ENCODE data around the gene PDAP1. TPM values are rescaled to one million over a fixed set of nuclear protein-coding genes. Genes with fewer than 3 reads are reported as not detected.

Gene PDAP1
- total RNA-seq, 3 donors from 2014 or later (not counting 1 experiment from before 2014, with no cell fraction given), result 55.3 to 60.6 (median 59.3) TPM

DNA sequence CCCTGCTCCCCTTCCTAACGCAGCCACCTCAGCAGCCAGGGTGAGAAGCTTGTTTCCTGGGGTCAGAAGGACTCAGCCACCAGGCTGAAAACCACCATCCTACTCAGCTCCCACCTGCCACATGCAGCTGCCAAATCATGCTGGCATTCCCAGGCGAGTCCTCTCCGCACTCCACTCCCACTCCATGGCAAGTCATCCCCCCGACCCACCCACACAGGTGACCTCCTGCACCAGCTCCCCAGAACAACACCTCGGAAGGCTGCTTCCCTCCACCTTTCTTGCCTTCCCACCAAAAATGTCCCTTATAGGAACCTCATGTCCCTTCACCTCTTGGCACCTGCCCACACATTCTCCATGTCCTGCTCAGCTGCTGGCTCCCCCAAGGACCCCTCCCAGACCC, 4.6 kb downstream of the PDAP1 start:
- no peaks in the 10 kb centered on the region for H3K9me3 ChIP-seq (ENCODE audit: control insufficient read depth, insufficient read depth, low read length)
- no peak overlapping the region for H3K4me3 Mint-ChIP-seq
- H3K36me3 Mint-ChIP-seq, result no peaks in the 10 kb centered on the region
- H3K4me3 ChIP-seq (ENCODE audit: low read length), result no peak overlapping the region
- H3K4me1 Mint-ChIP-seq, result peaks cover 37 to 56% of the 10 kb centered on the region in 2 donors
- H3K27ac Mint-ChIP-seq, result peak overlapping the region; percentile 48 to 72
- 97% methylated on average over 5 of the region's 5 CpGs for WGBS (ENCODE audit: insufficient coverage)
- H3K9me3 Mint-ChIP-seq, result no peaks in the 10 kb centered on the region
- H3K27ac ChIP-seq (ENCODE audit: low read length), result no peak overlapping the region
- H3K4me1 ChIP-seq (ENCODE audit: control insufficient read depth, insufficient read depth, low read length), result peaks cover 44% of the 10 kb centered on the region
- H3K27me3 Mint-ChIP-seq (ENCODE audit: low read depth in 2 of 2), result no peaks in the 10 kb centered on the region
- no peaks in the 10 kb centered on the region for H3K27me3 ChIP-seq (ENCODE audit: control insufficient read depth, insufficient read depth, low read length)
- TF ChIP-seq, protein P1, sequence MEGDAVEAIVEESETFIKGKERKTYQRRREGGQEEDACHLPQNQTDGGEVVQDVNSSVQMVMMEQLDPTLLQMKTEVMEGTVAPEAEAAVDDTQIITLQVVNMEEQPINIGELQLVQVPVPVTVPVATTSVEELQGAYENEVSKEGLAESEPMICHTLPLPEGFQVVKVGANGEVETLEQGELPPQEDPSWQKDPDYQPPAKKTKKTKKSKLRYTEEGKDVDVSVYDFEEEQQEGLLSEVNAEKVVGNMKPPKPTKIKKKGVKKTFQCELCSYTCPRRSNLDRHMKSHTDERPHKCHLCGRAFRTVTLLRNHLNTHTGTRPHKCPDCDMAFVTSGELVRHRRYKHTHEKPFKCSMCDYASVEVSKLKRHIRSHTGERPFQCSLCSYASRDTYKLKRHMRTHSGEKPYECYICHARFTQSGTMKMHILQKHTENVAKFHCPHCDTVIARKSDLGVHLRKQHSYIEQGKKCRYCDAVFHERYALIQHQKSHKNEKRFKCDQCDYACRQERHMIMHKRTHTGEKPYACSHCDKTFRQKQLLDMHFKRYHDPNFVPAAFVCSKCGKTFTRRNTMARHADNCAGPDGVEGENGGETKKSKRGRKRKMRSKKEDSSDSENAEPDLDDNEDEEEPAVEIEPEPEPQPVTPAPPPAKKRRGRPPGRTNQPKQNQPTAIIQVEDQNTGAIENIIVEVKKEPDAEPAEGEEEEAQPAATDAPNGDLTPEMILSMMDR (IDR thresholded peaks at IDR 0.05), result no peak
- DNase-seq, result no peak
- H3K36me3 ChIP-seq (ENCODE audit: control insufficient read depth, insufficient read depth, low read length), result peaks cover 43% of the 10 kb centered on the region
- ATAC-seq, result no peak
- intact Hi-C loops (cut with micrococcal nuclease), result no loop called here

DNA sequence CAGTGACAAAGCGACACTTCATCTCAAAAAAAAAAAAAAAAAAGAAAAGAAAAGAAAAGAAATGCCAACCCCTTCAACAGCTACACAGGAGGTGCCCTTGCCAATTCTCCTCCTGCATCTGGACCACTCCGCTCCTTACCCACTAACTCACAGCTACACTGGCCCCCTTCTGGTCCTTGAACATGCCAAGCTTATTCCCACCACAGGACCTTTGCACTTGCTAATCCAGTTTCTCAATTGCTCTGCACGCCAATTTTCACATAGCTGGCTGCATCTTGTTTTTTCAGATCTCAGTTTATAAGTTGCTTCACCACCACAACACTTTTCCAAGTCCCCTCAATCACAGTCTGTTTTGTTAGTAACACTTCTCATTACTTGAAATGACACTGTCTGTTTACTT, 5.5 kb downstream of the PDAP1 start:
- Histone ChIP-seq H3K4me3 (ENCODE audit: low read length) (no peak overlapping the region), H3K4me1 (ENCODE audit: control insufficient read depth, insufficient read depth, low read length) (peaks cover 41% of the 10 kb centered on the region), H3K27me3 (ENCODE audit: control insufficient read depth, insufficient read depth, low read length) (no peaks in the 10 kb centered on the region), H3K27ac (ENCODE audit: low read length) (no peak overlapping the region), H3K36me3 (ENCODE audit: control insufficient read depth, insufficient read depth, low read length) (peaks cover 50% of the 10 kb centered on the region), H3K9me3 (ENCODE audit: control insufficient read depth, insufficient read depth, low read length) (no peaks in the 10 kb centered on the region)
- Mint-ChIP-seq H3K9me3 (no peaks in the 10 kb centered on the region), H3K27ac (peak overlapping the region; percentile 36 to 72), H3K4me3 (no peak overlapping the region), H3K27me3 (ENCODE audit: low read depth in 2 of 2) (no peaks in the 10 kb centered on the region), H3K36me3 (no peaks in the 10 kb centered on the region), H3K4me1 (peaks cover 43 to 56% of the 10 kb centered on the region in 2 donors)
- intact Hi-C loops (cut with micrococcal nuclease), result no loop called here
- WGBS (ENCODE audit: insufficient coverage), result 99% methylated on average over 3 of the region's 3 CpGs
- TF ChIP-seq, protein P1 (IDR thresholded peaks at IDR 0.05), result no peak
- ATAC-seq, result no peak
- no peak for DNase-seq

DNA sequence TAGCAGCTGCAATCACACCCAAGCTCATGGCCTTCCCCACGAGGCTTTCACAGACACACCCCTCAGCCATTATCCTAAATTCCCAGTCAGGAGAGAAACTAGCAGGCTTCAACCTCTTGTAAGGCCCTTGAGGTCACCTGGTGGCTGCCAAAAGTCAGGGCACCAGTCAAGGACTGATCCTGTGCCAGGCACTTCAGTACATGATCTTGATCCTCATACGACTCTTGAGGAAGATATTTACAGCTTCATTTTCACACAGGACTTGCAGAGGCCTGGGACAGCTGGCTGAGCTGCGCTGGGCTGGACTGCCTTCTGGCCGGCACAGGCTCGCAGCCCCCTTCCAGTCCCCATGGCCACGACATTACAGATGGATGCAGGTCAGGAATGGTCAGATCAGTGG, 8.8 kb downstream of the PDAP1 start:
- Mint-ChIP-seq H3K4me3 (no peak overlapping the region), H3K27ac (peak overlapping the region; percentile 34 to 85), H3K36me3 (no peaks in the 10 kb centered on the region), H3K9me3 (no peaks in the 10 kb centered on the region), H3K4me1 (peaks cover 30 to 44% of the 10 kb centered on the region in 2 donors), H3K27me3 (ENCODE audit: low read depth in 2 of 2) (no peaks in the 10 kb centered on the region)
- no peaks in the 10 kb centered on the region for H3K27me3 ChIP-seq (ENCODE audit: control insufficient read depth, insufficient read depth, low read length)
- no peak overlapping the region for H3K4me3 ChIP-seq (ENCODE audit: low read length)
- H3K4me1 ChIP-seq (ENCODE audit: control insufficient read depth, insufficient read depth, low read length), result peaks cover 11% of the 10 kb centered on the region
- TF ChIP-seq, protein P1 (IDR thresholded peaks at IDR 0.05), result no peak
- peaks cover 66% of the 10 kb centered on the region for H3K36me3 ChIP-seq (ENCODE audit: control insufficient read depth, insufficient read depth, low read length)
- WGBS (ENCODE audit: insufficient coverage), result 86% methylated on average over 6 of the region's 6 CpGs
- intact Hi-C loops (cut with micrococcal nuclease), result no loop called here
- ATAC-seq (no peak), DNase-seq (no peak)
- no peaks in the 10 kb centered on the region for H3K9me3 ChIP-seq (ENCODE audit: control insufficient read depth, insufficient read depth, low read length)
- H3K27ac ChIP-seq (ENCODE audit: low read length), result no peak overlapping the region

DNA sequence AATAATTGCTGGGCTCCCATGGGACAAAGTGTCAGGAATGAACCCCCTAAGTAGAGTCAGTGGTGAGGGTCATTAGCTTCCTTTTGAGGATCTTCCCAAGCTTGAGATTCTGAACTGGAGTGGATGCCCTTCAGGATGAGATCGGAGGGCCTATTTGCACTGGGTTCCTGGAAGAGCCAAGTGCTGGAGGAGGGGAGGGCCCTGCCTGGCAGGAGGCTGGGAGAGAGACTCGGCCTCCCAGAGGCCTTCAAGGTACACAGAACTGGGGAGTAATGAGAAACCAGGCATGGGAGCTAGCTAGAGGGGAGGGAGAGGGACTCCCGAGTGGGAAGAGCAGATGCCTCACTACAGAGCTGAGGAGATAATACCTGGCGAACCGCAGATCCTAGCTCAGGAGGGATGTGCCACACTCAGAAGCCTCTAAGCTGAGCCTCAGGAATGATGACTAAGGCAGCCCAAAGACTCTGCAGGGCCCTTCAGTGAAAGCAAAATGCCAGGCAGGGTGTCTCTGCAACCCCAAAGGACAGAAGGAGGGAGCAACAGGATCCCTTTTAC, 9.4 kb downstream of the PDAP1 start:
- no peak overlapping the region for H3K4me3 Mint-ChIP-seq
- no peaks in the 10 kb centered on the region for H3K9me3 Mint-ChIP-seq
- ATAC-seq (no peak), DNase-seq (no peak)
- no peaks in the 10 kb centered on the region for H3K36me3 Mint-ChIP-seq
- Histone ChIP-seq H3K4me3 (ENCODE audit: low read length) (no peak overlapping the region), H3K9me3 (ENCODE audit: control insufficient read depth, insufficient read depth, low read length) (no peaks in the 10 kb centered on the region), H3K36me3 (ENCODE audit: control insufficient read depth, insufficient read depth, low read length) (peaks cover 64% of the 10 kb centered on the region), H3K27ac (ENCODE audit: low read length) (no peak overlapping the region), H3K4me1 (ENCODE audit: control insufficient read depth, insufficient read depth, low read length) (peaks cover 6% of the 10 kb centered on the region), H3K27me3 (ENCODE audit: control insufficient read depth, insufficient read depth, low read length) (no peaks in the 10 kb centered on the region)
- TF ChIP-seq, protein P1 (IDR thresholded peaks at IDR 0.05), result no peak
- intact Hi-C loops (cut with micrococcal nuclease), result no loop called here
- H3K27ac Mint-ChIP-seq, result peak overlapping the region; percentile 76 to 85
- peaks cover 27 to 39% of the 10 kb centered on the region in 2 donors for H3K4me1 Mint-ChIP-seq
- 91% methylated on average over 5 of the region's 5 CpGs for WGBS (ENCODE audit: insufficient coverage)
- H3K27me3 Mint-ChIP-seq (ENCODE audit: low read depth in 2 of 2), result no peaks in the 10 kb centered on the region
